GM18868 (cell line): ENCODE results near the gene SLC22A17.

Source experiments
- ATAC-seq: cut with Tn5 transposase; IDR thresholded peaks from one replicate; pipeline ENCODE4 v1.9.1; 2021; ENCODE audit warnings: mild to moderate bottlenecking, moderate library complexity; ENCODE audit not compliant: unreplicated experiment

SLC22A17 gene

DNA sequence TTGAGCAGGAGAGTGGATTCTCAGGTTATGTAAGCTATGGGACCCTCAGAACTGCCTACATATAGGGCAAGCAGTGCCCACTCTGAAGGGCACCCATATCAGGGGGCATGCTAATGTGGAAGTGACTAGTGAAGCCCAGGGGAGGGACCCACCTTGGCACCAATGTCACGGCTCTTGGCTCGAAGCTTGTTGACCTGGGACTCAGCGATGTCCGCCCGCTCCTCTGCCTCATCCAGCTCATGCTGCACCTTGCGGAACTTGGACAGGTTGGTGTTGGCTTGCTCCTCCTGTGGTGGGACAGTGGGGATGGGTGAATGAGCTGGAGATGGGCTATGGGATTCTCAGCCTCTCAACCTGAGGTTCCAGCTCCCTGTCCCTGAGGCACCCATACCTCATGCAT is 29.6 kb upstream of the SLC22A17 start:
- ATAC-seq, result no peak

DNA sequence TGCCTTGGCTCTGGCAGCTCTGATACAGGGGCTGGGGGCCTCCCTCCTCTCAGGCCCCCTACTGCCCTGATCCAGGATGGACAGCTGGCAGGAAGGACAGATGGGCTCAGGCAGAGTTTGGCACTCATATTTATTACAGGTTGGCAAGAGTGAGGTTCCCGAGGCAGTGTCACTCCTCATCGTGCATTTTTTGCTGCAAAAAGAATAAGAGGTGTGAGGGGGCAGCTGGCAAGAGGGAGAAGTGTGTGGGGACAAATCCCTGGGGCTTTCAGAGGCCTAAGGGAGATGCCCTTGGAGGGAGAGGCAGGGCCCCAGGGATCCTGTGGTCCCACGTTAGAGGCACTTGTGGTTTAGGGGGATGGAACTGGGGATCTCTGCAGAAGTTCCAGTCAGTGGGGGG is 29.2 kb upstream of the SLC22A17 start:
- ATAC-seq, result no peak

DNA sequence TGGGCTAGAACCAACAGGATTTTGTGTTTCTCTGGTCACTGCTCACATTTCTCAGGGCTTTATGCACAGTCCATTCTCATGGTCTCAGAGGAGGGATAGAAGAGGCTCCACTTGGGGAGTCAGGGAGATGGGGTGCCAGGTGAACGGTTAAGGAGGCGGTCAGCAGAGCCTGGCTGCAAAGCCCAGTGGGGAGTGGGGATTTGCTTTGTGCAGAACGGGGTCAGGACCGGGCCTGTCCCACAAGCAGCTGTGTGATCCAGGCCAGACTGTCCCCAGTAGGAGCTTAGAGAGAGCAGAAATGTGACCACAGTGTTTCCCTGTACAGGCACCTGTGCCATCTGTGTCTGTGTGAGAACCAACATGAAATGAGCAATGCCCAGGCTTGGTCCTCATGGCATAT is 28.3 kb upstream of the SLC22A17 start:
- ATAC-seq, result no peak

DNA sequence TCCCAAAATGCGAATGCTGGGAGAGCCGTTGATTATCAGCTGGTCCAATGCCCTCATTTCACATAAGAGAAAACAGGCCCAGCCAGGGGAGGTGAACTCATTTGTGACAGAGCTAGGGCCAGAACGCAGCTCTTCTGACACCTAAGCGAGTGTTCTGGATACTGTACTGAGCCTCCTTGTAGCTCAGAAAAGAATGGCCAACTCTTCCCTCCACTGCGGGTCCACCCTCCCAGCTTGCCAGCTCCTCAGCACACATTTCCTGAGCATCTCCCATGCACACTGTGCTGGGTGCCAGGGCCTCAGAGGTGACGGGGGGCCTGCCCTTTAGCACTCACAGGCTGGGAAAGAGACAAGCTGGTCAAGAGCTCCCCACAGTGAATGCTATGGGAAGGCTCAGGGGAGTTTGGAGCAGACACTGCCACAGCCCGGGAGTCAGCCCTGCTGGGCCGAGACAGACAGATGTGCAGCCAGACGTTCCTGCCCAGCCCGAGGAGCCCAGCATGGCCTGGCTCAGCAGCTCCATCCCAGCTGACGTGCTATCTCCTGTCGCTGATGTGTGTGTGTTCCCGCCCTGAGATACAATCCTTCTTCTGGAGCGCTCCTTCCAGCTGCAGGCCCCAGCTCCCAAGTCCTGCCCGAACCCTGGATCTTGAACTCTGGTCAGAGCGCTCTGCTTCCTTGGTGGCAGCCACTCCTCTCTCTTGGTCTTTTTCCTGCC is 27.7 kb upstream of the SLC22A17 start:
- no peak for ATAC-seq

DNA sequence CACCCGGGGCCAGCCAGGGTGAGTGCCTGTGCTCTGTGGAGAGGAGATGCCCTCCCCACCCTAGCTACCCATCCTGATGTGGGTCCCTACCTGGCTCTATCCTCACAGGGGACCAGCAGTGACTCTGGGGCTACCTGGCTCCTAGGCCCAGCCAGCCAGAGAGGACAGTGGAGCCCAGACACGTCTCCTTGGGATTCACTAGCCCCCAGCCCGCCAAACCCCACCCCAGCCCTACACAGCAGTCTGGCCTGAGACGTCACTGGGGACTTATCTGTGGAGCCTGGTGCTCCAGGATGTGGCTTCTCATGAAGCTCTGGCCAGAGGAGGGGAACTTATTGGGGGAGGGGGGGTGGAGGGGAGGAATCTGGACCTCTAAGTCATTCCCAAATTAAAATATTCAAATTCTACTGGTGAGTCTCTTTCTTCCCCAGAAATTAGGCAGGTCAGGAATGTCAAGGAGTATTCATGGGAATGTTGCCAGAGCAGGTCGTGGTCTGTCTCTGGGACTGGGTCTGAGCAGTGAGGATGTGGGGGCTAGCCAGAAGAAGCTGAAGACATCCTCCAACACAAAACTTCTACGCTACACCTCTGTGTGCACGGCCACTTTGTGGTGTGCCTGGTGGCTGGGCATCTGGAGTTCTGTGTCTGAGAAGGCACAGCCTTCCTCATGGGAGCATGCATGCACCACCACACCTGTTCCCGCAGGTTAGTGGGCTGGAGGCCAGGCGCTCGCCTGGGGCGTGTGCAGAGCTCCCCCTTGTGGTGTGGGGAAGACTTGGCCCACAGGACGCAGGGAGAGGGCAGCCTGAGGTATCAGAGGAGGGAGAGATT is 26.9 kb upstream of the SLC22A17 start:
- ATAC-seq, result no peak

DNA sequence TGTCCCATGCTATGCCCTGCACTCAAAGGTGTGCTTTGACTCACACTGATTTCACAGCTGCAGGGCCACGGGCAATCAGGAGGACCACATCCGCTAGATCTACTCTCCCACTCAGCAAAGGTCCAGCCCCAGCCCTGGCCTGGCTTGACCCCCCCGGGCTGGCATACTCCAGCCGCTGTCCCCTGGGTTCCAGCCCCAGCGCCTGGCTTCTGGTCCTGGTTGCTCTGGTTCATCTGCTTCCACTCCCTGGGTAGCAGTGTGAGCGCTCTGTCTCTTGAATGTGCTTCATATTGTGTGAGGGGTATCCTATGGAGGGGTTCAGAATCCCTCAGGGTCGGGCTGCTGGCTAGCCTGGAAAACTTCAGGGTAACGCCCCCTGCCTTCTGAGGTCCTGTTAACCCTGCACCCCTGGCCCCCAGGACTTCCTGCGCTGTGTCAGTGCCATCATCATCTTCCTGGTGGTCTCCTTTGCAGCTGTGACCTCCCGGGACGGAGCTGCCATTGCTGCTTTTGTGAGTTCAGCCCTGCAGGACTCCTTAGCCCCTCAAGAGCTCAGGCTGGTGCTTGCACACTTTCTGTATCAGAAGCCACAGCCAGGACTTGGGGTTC is 26.0 kb upstream of the SLC22A17 start:
- no peak for ATAC-seq

DNA sequence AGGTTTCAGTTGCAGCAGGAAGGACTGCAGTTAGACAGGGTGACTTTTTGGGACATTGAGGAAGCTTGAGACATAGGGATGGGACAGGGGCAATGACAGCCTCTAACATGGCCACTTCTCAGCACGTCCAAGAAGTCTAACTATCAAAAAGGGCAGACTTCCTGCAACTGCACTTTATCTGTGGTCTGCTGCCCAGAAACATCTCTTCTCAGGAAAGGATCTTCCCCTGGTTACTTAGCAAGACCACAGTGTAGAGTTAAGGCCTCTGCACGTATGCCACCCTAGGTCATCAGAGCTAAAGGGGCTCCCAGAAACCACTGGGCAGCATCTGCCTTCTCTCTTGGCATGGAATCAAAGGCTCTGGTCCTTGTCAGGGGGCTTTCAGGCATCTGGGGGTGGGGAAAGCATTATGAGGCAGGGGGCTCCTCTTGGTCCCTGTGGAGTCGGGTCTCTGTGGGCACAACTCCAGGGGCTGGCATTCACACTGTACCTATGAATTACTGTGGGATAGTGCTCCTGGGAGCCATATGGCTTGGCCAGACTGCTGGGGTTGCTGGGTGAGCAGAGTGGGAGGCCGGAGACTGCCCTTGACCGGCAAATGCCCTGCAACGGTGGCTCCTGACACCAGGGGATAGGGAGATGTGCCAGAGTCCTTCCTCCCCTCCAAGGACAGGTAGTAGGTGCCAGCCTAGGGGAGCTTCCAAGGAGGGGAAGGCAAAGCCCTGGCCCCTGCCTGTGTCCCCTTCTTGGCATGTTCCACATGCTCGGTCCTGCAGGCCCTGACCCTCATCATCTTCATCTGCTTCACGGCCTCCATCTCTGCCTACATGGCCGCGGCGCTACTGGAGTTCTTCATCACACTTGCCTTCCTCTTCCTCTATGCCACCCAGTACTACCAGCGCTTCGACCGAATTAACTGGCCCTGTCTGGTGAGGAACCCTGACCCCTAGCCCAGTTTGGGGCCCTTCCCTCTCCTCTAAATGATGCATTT is 25.2 kb upstream of the SLC22A17 start:
- ATAC-seq, result no peak

DNA sequence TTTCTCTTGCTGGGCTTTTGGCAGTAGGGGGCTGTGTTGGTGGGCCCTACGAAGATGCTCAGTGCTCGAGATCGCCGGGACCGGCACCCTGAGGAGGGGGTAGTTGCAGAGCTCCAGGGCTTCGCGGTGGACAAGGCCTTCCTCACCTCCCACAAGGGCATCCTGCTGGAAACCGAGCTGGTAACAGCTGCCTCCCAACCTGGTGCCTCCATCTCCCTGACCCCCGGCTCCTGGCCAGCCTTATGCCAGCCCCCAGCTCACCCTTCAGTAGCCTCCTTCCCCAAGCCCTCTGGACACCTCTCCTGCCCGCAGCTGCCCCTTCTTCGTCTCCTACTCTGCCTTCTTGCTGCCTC is 24.5 kb upstream of the SLC22A17 start:
- ATAC-seq, result no peak

DNA sequence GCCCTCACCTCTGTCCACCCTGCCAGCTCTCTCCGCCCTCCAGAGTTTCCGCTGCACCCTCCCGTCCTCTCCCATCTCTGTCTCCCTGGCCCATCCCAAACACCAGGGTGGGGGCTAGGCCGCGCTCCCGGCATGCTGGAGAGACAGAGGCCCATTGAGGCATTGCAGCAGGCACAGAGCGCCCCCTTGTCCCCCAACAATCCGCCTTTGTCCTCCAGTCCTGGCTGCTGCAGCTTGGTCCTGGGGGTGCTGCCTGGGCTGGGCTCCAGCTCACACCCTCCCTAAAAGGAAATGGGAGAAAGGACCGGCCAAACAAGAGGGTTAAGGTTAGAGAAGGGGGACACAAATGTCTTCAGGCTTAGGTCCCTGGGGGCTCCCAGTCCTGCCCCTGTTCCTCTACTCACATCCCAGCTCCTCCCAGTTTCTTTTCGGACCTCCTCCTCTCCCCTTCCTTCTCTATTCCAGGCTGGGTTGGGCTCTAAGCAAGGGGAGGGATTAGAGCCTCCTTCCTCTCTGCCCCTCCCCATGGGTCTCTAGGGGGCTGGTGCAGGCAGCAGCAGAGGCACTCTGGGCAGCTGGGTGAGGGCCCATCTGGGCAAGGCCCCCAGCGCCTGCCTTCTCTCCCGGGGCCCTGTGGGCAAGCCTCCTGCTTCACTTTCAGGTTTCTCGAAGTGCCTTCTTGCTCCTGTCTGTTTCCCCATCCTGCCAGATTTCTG is 24.0 kb upstream of the SLC22A17 start, which contains the start of gene CMTM5:
TSS of gene CMTM5 (plus strand) at position 565 of the 716 bp plus-strand sequence. CDS start 206 bp downstream, outside the sequence.
- ATAC-seq, result no peak

DNA sequence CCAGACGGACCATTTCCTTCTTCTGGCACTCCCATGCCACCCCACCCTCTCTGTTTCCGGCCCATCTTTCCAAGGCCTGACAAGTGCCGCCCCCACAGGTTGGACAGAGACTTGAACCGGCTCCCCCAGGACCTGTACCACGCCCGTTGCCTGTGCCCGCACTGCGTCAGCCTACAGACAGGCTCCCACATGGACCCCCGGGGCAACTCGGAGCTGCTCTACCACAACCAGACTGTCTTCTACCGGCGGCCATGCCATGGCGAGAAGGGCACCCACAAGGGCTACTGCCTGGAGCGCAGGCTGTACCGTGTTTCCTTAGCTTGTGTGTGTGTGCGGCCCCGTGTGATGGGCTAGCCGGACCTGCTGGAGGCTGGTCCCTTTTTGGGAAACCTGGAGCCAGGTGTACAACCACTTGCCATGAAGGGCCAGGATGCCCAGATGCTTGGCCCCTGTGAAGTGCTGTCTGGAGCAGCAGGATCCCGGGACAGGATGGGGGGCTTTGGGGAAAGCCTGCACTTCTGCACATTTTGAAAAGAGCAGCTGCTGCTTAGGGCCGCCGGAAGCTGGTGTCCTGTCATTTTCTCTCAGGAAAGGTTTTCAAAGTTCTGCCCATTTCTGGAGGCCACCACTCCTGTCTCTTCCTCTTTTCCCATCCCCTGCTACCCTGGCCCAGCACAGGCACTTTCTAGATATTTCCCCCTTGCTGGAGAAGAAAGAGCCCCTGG is 23.0 kb upstream of the SLC22A17 start:
- no peak for ATAC-seq

DNA sequence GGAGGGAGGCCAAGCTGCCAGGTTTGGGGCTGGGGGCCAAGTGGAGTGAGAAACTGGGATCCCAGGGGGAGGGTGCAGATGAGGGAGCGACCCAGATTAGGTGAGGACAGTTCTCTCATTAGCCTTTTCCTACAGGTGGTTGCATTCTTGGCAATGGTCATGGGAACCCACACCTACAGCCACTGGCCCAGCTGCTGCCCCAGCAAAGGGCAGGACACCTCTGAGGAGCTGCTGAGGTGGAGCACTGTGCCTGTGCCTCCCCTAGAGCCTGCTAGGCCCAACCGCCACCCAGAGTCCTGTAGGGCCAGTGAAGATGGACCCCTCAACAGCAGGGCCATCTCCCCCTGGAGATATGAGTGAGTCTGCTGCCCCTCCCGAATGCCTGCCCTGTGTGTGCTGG is 20.4 kb upstream of the SLC22A17 start:
- ATAC-seq, result no peak

DNA sequence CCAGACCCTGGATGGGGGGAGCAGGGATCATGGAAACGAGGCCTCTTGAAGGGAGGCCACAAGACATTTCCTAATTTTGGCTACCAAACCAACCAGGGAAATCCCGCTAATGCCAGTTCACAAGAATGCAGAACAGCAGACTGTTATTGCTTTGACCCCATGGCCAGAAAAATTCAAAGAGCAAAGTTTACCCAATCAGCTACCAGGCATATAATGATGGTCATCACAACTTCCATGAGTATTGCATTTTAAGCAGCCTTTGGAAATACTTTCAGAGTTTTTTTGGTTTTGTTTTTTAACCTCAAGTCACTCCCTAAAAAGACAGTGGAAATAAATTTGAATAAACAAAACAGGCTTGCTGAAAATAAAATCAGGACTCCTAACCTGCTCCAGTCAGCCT is 19.8 kb upstream of the SLC22A17 start, which contains the start of gene IL25:
TSS of gene IL25 (plus strand) at position 301 of the 400 bp plus-strand sequence.
- ATAC-seq, result no peak

DNA sequence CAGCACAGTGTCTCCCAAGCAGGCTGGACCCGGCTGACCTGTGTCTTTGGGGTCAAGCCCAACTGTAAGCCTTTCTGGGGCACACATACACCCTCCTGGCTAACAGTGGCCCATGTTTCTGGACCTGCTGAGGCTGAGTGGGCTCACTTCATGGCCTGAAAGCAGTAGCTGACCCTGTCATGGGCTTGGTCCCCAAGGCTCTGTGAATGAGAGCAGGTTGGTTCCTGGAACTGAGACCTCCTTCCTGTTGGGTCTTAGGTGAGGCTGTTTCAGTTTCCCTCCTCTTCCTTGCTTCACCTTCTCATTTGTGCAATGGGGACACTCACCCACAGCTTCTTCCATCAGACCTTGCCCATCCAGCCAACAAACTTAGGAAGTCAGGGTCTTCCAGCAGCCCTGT is 19.2 kb upstream of the SLC22A17 start:
- no peak for ATAC-seq

DNA sequence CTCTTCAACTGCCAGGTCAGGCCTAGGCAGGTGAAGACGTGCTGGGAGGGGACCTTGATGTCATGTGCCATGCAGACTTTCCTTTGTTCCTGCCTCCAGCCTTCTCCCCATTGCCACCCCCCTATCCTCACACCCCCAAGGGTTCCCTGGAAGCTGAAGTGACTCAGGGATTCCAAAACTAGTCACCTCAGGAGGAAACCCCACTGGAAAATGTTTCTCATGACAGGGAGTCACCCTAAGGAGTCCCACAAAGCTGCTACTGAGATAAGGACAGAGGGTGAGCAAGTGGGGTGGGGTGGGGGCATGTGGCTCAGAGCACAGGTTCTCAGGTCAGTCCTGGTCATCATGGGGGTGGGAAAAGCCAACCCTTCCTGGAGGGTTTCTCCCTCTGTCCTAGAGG is 17.5 kb upstream of the SLC22A17 start:
- no peak for ATAC-seq

DNA sequence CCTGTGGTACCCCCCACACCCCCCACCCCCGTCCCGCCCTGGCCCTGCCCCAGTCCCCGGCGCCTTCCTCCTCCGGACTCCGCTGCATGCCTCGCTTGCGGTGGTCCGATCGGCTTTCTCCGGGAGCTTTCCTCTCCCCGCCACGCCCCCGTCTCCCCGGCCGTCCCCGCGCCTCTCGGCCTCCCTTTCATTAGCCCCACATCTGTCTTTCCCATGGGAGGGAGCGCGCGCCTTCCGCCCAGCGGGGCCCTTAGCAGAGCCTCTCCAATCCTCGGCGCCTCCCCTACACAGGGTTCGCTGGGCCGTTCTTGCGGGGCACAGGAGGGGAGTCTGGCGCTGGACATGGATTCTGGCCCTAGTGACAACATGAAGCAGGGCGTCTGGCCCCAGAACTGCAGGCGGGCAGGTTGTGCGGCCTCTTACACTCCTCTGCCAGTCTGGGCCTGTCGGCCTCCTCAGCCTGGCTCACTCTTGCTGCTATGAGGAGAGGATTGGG is 13.8 kb upstream of the SLC22A17 start:
- ATAC-seq, result no peak

DNA sequence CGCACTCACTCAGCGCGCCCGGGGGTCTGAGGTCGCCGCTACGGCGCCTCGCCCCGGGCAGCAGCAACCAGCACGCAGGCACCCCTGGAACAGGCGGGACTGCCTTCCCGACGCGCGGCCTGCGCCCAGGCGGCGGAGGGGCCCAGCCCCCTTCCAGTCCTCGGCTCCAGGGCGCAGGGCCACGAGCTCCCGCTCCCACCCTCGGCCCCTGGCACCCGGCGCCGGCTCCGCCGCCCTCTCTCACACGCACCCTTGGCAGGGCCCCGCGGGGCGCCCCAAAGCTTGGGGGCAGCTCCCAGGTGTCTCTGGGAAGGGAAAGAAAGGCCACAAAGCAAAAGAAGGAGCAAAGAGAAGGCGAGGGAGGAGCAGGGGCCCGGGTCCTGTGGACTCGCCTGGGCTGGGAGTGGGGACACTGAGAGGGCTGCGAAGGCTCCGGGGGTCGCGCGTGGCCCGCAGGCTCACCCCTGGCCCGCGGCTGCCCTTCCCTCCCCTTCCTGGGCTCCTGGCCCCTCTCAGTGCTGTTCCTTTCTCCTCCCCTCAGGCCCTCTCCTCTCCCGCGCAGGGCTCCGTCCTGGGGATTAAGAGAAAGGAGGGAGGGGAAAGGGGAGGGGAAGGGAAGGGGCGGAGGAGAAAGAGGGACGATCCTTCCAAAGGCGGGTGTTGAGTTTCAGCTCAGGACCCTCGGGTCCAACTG is 13.2 kb upstream of the SLC22A17 start:
- ATAC-seq, result no peak

DNA sequence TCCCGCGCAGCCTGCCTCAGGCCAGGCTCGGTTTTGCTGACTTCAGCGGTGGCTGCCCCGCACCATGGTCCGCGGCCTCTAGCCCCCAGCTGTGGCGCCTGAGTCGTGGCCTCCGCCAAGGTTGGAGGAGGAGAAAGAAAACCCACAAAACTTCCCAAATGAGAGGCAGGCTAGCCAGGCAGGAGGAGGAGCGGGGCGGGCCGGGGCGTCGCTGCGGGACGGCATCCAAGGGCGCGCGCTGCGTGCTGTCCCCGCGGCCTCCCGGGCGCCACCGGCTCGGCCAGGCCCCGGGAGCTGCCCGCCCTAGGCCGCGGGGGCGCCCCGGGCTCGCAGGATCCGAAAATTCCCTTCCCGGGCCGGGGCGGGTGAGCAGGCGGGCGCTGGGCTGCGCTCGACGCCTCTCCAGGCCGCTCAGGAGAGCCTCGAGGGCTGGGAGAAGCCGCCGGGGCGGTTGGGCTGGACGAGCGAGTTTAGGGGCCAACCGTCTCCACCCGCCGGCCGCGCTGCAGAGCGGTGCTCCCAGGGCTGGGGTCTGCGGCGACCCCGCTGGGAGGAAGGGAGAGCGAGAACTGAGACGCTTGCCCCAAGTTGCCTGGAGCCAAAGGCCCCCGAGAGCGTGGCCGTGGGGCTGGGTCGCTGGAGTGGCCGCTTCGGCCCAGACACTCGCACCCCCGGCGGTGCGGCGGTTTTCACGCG is 12.5 kb upstream of the SLC22A17 start, which contains the start of gene EFS:
TSS of gene EFS (minus strand) at position 137 of the 696 bp plus-strand sequence. CDS start 147 bp downstream, outside the sequence.
- ATAC-seq, result no peak
